ENCODE measurements around the gene ITGBL1.

The ITGBL1 gene

DNA sequence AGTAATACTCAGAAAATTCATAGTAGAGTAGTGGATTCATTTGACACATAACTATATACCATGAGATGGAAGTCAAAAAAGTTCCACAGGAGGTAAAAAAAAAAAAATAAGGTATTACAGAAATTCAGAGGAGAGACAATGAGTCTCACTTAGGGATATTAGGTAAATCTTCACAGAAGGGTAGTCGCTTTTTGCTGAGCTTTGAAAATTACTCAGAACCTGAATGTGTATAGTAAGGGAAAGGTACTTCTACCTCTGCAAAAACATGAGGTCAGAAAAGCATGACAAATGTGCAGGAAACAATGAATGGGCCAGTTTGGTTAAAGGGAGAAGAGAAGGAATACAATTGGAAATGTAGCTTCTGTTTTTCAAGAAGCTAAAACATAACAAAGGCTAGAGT is 250.6 kb downstream of the ITGBL1 start:
- no peak for DNase-seq

DNA sequence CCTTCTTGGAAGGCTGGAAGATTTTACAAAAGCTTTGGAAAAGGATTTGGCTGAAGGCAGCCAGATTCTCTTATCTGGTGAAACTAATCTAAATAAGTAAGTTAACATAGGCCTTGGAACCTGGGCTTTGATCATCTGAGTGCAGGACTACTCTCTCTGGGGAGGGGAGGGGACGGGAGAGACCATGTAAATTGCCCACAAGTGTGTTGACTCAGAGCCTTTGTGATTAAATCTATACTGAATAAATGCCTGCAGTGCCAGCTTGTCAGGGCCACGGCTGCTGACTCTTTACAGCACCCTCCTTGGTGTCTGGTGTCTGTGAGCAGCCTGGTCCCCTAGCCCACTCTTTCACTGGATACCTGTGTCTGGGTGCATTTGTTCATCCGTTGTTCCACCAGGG is 251.4 kb downstream of the ITGBL1 start:
- no peak for DNase-seq

DNA sequence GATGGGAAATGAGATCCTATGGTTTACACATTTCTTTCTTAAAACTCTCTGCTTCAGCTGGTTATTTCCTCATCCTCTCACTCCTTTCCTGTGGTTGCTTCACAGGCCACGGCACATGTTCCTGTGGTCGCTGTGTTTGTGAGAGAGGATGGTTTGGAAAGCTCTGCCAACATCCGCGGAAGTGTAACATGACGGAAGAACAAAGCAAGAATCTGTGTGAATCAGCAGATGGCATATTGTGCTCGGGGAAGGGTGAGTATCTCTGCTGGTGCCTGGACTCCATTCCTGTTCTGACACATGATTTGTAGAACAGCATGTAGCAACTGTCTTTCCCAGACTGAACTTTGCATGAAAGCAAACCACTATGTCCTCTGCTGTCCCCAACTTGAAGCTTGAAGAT is 254.2 kb downstream of the ITGBL1 start:
- no peak for DNase-seq

DNA sequence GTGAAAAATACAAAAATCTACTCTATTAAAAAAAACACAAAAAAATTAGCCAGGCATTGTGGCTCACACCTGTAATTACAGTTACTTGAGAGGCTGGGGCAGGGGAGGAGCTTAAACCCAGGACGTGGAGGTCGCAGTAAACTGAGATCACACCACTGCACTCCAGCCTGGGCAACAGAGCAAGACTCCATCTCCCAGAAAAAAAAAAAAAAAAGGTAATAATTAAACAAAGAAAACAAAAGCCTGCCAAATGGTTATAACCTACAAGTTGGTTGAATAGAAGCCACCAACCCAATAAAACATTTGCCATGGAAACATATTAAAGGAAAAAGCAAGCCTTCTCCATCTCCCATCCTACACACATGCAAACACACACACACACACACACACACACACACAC is 255.2 kb downstream of the ITGBL1 start:
- DNase-seq = no peak

DNA sequence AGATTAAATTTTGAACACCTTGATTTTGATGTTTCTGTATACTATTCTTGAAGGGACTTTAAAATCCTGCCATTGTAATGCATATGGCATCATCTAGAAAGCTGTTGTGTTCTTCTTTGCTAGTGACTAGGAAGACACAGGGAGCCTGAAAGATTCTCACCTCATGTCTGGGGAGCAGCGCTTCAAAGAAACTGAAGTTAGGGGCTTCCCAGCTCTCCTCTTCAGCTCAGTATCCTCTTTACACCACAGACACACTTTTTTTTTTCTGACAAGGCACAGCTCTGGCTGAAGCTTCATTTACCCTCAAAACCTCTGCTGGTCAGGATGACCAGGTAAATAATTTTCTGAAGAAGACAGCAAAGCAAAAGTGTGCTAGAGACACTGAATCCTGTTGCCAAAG is 255.6 kb downstream of the ITGBL1 start:
- no peak for DNase-seq

DNA sequence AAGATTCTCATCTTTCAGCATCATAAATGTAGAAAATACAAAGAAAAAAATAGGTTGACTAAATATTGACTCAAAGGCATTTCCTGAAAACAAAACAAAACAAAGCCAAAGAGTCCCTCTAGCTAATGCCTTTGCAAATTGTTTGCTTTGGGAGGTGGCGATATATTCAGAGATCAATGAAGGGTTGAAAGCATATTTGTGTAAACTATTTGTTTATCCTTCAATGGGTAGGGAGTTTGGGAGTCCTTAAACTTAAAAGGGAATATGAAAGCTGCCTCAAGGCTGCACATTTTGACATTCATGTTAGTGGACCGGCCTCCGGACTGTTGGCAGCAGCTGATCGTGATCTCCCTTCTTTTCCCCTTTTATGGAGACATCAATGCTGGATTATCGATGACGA is 257.5 kb downstream of the ITGBL1 start:
- DNase-seq = no peak

DNA sequence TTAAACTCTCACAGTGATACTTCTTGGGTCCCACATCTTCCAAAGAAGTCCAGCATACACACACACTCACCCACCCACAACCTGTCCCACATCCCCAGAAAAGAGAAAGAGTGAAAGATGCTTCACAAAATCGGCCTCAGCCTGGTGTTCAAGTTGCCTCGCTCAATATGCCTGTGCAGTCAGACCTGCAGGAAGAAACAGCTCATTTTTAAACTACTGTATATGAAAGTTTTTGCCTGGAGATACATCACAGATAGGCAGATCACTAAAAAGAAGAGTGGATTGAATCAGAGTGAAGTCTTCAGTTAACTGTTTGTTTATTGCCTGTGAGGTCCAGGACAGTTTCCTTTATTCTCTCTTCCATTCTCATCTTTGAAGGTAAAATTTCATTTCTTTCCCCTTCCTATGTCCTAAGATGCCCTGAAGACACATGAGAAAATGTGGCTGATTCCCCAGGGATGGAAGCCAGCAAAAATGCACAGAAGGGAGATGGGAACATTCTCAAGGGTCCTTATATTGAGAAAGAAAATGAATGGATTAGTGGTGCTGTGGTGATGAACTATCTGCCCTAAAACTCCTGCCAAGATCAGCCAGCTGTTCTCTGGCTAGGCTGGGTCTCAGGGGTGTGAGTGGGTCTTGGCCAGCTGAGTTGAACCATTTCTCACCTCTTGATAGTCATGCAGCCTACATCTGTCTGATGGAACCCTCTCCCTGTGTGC is 259.0 kb downstream of the ITGBL1 start:
- DNase-seq = no peak

DNA sequence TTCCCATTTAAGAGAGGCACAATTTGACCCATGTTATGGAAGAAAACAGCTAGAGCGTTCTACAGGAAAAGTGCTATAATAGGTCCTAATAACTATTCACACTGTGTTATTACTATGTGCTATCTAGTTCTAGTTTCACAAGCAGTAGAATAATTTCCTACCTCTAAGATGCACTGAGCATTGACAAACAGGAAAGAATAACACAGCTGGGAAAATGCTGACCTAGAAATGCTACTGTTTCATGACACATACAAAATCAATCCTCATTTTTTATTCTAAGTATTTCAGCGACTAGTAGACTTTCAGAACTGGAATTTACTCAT is 259.5 kb downstream of the ITGBL1 start:
- no peak for DNase-seq

DNA sequence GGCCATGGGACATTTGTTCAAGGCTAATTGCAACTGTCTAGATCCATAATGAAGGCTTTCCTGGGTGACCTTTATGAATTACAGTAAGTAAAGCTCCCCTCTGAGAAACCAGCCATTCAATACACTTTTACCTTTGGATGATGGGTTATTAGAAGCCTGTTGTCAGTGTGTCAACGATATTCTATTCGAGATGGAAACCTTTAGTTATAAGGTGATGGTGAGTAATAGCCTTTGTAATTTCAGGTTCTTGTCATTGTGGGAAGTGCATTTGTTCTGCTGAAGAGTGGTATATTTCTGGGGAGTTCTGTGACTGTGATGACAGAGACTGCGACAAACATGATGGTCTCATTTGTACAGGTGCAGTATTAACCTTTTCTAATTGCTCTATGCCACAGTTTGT is 261.7 kb downstream of the ITGBL1 start:
- DNase-seq = no peak

DNA sequence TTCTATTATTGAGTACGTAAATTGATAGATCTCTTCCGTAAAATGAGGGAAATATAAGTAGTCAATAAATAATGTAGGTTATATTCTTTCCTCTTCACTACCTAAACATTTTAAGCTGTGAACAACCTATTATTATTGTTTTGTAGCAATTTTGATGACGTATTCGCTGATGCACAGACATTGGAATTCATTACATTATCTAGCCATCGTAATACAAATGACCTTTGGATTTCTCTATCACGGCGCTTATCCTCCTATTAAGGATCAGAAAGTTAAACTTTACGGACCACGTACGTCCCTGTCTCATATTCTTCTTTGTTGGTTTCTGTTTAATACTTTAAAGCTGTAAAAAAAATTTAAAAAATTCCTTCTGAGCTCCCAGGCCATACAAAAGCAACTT is 264.9 kb downstream of the ITGBL1 start:
- no peak for DNase-seq

DNA sequence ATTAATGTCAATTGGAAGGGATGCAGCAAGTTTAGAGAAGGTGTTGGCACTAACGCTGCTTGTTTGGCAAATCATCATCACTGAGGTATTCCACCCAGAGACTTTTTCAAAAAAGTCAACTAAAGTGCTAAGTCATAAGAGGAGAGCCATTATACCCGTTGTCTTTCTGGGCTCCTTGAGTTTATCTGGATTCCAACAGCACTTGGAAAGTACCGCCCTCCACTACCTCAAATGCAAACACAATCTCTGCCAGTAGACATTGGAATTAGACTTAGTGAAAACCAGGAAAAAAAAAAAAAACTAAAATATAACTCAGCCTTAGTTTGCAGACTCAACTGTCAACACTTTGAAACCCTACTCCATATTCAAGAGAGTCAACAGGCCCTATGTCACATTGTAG is 266.0 kb downstream of the ITGBL1 start:
- no peak for DNase-seq

DNA sequence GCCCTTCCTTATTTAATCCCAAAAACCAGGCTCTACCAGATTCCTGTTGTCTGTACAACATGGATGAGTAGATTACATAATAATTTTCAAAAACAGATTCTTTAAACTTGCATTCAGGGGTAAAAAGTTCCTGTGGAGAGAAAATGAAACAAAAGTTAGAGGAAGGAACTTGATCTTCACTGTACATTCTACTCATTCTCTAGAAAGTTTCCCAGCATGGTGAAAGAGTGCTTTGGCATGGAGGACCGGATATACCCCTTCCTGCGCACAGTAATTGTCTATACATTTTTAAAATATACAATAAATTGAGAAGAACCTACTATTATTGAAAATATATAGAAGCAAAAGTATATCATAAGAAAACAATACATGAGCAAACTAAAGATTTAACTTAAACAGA is 274.2 kb downstream of the ITGBL1 start:
- DNase-seq = no peak

DNA sequence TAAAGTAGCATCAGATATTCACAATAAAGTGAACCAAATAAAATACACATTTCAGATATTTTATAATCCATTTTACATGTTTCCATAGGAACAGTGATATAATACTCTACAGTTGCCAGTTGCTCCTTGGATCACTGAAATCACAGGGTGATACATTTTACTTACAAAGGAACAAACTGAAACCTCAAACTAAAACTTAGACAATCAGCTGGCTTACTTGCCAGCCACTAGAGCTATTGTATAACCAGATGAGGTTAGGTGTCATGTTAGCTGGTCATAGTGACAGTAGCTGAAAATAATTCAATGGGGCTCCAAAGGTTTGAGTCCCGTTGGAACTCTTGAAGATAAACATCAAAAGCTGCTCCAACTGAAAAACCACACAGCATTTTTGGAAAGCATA is 274.6 kb downstream of the ITGBL1 start:
- no peak for DNase-seq

DNA sequence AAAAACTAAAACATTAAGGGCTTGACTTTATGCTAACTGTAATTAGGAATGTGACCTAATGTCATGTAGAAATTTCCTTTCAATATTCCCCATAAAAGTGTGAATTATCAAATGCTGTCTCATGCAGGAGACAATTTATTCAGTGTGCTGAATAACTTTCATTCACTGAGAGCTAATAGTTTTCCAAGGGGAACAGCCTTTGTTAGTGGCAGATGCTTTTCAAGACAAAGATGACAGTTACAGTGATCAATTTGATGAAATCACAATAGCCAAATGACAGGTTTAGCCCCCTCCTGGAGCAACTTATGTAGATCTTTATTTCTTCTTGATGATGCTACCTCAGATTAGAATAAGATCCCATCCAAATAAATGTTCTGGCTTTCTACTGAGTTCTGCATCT is 275.5 kb downstream of the ITGBL1 start:
- no peak for DNase-seq

DNA sequence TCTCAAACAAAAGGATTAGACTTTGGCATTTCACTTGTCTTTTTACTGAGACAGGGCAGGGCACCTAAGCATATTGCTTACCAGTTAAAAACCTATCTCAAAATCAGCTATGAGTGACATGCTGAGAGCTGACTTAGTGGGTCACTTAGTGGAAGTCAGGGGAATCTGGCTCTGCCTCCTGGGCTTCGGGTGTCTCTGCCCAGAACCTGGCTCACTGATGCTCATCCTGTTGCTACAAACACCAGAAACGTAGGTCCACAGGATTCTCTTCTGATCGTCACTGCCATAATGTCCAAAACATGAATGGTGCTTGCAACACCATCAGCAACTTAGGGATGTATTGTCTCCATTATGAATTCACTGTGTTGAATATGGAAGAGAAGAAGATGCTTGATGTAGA is 276.1 kb downstream of the ITGBL1 start:
- no peak for DNase-seq

DNA sequence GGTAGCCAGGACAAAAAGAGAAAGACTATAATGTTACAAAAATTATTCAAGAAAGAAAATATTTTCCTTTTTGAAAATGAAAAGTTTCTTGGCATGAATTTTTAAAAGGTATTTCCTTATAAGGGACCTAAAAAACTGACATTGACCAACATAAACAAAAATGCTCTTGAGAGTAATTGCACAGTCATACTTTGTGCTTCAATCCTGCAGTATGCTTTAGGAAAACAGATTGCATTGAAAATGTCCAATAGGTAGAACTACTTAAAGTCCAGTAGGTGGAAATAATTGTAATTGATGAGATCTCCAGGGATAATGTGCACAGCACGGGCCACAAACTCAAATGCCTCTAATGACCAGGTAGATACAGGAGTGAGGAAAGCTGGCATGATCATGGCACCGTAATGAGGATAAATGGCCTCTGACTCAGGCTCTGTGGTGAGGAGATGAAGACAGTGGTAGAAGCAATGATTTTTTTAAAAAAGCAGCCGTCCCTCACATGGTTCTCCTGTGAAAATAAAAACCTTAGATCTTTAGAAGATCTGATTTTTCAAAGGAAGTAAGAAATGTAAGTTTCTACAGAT is 278.0 kb downstream of the ITGBL1 start:
- DNase-seq = no peak

DNA sequence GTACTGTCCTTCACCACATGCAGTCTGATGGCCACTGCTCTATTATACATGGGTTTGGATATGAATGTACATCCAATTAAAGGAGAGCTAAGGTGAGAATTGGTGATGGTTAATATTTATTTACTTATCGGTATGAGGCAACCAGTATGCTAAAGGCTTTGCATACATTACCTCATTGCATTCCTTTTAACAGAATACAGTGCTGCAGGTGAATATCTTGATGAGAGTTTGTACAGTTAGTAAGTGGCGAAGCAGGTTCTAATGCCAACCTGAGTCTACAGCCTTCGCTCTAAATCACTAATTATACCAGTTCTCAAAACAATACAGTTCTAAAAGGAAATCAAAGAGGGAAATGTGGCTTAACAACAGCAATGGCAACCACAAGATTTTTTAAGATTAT is 284.1 kb downstream of the ITGBL1 start:
- no peak for DNase-seq

DNA sequence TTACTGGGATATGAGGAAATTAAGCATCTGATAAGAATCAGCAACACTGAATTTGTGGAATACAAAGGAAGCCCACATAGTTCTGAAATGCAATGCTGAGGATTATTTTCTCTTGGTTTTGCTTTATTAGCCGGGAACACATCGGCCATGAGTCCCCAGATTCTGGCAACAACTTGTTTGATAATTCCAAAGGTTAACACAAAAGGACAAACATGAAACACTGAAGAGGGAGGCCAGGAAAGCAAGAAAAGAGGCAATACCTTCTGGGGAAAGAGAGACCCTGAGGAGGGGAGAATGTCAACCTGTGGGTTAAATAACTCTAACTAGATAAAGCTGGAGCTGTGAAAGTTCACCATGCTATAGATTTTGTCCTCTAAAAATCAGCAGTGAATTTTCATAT is 285.9 kb downstream of the ITGBL1 start:
- DNase-seq = no peak

DNA sequence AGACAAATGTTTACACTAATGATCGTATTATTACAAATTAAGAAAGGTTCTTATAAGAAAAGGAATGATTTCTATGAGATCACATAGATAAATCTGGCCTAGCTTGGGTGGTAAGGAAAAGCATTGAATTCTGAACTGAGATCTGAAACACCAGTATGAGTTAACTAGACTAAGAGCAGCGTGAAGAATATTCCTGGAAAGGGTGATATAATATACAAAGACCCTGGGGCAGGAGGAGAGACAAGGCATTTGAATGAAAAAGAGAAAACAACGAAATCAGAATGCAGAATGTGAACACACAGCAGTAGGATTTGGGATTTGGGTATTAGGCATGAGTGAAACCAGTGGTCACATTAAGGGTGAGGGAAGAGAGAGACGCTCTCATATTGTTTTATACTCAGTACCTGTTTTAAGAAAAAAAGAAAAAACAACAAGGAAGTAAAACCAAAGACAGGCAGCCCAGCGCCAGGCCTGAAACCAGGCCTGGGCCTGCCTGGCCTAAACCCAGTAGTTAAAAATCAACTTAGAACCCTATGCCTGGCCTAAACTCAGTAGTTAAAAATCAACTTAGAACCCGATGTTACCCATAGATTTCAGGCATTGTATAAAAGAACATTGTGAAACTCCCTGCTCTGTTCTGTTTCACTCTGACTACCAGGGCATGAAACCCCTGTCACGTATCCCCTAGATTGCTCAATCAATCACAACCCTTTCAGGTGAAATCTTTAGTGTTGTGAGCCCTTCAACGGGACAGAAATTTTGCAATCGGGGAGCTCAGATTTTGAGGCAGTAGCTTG is 287.1 kb downstream of the ITGBL1 start:
- no peak for DNase-seq

DNA sequence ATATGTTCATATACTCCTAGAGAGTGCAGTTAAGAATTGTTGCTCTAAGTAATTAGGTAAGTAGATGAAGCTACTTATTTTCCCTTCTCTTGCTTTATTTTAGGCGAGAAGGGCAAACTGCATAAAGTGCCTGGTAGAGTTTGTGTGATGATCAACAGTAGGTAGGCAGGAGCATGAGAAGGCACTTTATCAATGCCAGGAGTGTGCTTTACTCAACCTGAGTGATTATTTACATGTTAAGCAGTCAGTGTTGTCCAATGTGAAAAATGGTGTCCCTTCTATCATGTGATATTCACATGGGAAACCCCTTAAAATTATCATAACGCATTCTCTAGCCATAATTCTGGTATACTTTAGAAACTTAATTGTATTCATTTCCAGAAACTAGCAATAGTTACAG is 294.0 kb downstream of the ITGBL1 start:
- DNase-seq = no peak

DNA sequence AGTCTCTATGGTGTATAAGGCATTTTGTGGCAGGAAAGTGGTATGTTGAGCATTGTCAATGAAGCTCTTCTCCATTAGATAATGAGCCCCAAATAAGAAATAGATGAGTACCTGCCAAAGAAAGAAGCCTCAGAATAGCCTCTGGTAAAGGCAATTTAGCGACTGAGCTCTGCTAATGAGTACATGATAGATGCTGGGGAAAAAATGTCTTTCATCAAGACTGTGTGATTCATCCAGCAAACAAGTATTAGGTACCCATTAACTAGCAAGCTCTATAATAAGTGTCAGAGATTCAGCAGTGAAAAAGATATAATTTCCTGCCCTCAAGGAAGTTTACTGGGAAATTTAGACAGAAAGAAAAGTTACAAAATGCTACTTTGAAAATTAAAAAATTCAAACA is 294.6 kb downstream of the ITGBL1 start:
- no peak for DNase-seq

DNA sequence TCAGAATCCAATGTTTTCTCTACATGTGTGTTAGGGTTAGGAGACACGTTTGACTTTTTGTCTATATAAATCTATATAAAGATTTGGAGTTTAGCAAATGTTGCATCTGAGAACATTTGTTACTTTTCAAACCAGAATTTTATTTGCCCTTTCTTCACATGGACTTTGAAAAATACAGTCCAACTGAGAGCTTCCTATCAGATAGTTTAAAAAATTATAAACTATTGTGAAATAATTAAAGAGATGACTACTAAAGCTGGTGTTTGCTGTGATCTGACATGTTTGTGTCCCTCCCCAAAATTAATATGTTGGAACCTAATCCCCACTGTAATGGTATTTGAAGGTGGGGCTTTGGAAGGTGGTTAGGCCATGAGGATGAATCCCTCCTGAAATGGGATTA is 297.1 kb downstream of the ITGBL1 start:
- no peak for DNase-seq

DNA sequence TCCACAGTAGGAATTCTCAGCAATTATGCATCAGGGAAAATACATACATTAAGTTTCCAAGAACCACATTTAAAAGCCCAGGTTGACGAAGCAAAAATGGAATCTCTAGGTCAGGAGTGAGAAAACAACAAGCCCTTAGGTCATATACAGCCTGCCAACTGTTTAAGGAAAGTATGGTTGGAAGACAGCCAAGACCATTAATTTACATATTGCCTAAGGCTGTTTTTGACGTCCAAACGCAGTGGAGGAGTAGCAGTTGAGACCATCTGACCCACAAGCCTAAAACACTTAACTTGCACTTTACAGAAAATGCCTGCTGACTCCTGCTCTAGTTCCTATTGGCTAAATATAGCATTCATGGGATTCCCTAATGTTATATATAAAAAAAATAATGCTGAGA is 299.0 kb downstream of the ITGBL1 start:
- no peak for DNase-seq

DNA sequence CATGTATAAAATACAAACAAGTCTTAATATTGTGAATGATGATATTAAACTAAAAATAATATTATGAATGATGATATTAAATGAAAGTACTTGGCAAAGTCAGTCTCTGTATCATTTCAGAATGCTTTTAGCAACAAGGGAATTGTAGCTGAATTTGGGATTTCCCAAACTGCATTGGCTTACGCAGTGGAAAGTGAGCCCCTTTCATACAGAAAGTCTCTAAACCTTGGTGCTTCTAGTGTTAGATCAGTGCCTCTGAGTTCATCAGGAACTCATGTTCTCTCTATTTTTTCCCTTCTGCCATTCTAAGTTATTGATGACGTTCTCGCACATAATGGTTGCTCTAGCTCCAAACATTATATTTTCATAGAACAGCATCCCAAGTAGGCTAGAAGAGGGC is 300.0 kb downstream of the ITGBL1 start:
- DNase-seq = no peak

Measured in right kidney (tissue), 1 donor.